K562 (cell line): ENCODE data around the gene SUCLG1. TPM values are rescaled to one million over a fixed set of nuclear protein-coding genes. Genes with fewer than 3 reads are reported as not detected.

Experiments
- ATAC-seq: fragments of 200-7000 bp; cut with Tn5 transposase; 3 replicates; pipeline ENCODE4 v1.9.1; 2020; ENCODE audit warnings: moderate library complexity
- BruUV-seq: library from RNA; stranded (reverse); fragments of 400-500 nt; replicated peaks from 2 replicates; lab custom pipeline; 2021; lab: Mats Ljungman, UMichigan
- CTCF ChIA-PET: fragments of 300-600 bp; formaldehyde crosslinking; extraction: SDS; loops from one replicate; lab custom pipeline; 2021; ENCODE audit warnings: low intra/inter-chr PET ratio; lab: Yijun Ruan, JAX
- POLR2A ChIA-PET: fragments of 300-600, 350-650 bp; sonication (Branson Sonifier 250); formaldehyde crosslinking; extraction: SDS; loops from one replicate; lab custom pipeline; 2021; ENCODE audit warnings: antibody characterized with exemption, inconsistent platforms; lab: Yijun Ruan, JAX
- DNase-seq, 4 experiments: peaks; one replicate each; pipeline versions ENCODE4 v3.0.0 to v3.0.0-alpha.2; 2011 to 2018; ENCODE audit warnings: low spot score in 3 of 4, mixed read lengths in 3 of 4; ENCODE audit errors: extremely low read depth in 1 of 4
- FAIRE-seq: peaks from 2 replicates; lab custom pipeline; 2011; peaks lifted over from hg19 to GRCh38; lab: Jason Lieb, UNC
- H2AFZ ChIP-seq: 2 replicates; pipeline ENCODE4 v1.6.0; 2011; ENCODE audit warnings: low read depth, low read length, control low read depth, inconsistent platforms
- H3K27ac ChIP-seq: fragments of 200-600 bp; 3 replicates; pipeline ENCODE4 v1.8.0; 2011; ENCODE audit warnings: low read depth, mild to moderate bottlenecking, control low read depth, inconsistent platforms, low read length, moderate library complexity, mixed read lengths; ENCODE audit errors: extremely low read depth
- H3K27me3 ChIP-seq, 2 experiments: fragments of 300-600 bp in 1 of 2; 2 replicates in 1 of 2; 3 replicates in 1 of 2; pipeline versions ENCODE4 v1.6.0 to v1.8.0; 2011; ENCODE audit warnings: inconsistent platforms in 2 of 2, low read length in 2 of 2, mild to moderate bottlenecking in 1 of 2, mixed read lengths in 1 of 2, moderate library complexity in 1 of 2; ENCODE audit not compliant: control insufficient read depth in 2 of 2, insufficient read depth in 2 of 2
- H3K36me3 ChIP-seq: fragments of 300-600 bp; 3 replicates; pipeline ENCODE4 v1.8.0; 2011; ENCODE audit warnings: mild to moderate bottlenecking, low read length, inconsistent platforms; ENCODE audit not compliant: control insufficient read depth, insufficient read depth
- H3K4me1 ChIP-seq, 2 experiments: fragments of 200-600 bp in 1 of 2; replicated peaks in 1 of 2; 2 replicates in 1 of 2; 3 replicates in 1 of 2; pipeline versions ENCODE4 v1.5.1 to v1.8.0; 2011; ENCODE audit warnings: inconsistent platforms in 2 of 2, low read length in 2 of 2, mild to moderate bottlenecking in 1 of 2, mixed read lengths in 1 of 2, moderate library complexity in 1 of 2; ENCODE audit not compliant: control insufficient read depth in 2 of 2, insufficient read depth in 2 of 2
- H3K4me2 ChIP-seq: 2 replicates; pipeline ENCODE4 v1.6.1; 2011; ENCODE audit warnings: low read length, control low read depth, inconsistent platforms, mixed read lengths; ENCODE audit not compliant: insufficient read depth
- H3K4me3 ChIP-seq: fragments of 200-600 bp; sonication (generic), shearing (Covaris generic); 2 replicates; pipeline ENCODE4 v1.5.1; 2016; ENCODE audit warnings: control low read depth, inconsistent platforms
- H3K79me2 ChIP-seq: fragments of 200-600 bp; 3 replicates; pipeline ENCODE4 v1.8.0; 2011; ENCODE audit warnings: low read length, inconsistent platforms; ENCODE audit not compliant: control insufficient read depth, insufficient read depth
- H3K9ac ChIP-seq, 2 experiments: 2 replicates each; pipeline versions ENCODE4 v1.6.0 to v1.6.1; 2011; ENCODE audit warnings: low read depth in 2 of 2, low read length in 2 of 2, control low read depth in 1 of 2, inconsistent platforms in 1 of 2, mild to moderate bottlenecking in 1 of 2, mixed read lengths in 1 of 2; ENCODE audit not compliant: insufficient read depth in 1 of 2
- H3K9me1 ChIP-seq: one replicate; pipeline ENCODE4 v1.6.0; 2011; ENCODE audit warnings: inconsistent platforms, mild to moderate bottlenecking, low read length, moderate library complexity; ENCODE audit not compliant: control insufficient read depth, insufficient read depth
- H3K9me3 ChIP-seq: replicated peaks from 2 replicates; pipeline ENCODE4 v1.5.1; 2011; ENCODE audit warnings: low read depth, low read length, inconsistent platforms; ENCODE audit not compliant: control insufficient read depth, insufficient read depth
- H4K20me1 ChIP-seq: replicated peaks from 2 replicates; pipeline ENCODE4 v1.6.1; 2011; ENCODE audit warnings: low read length, inconsistent platforms, mixed read lengths; ENCODE audit not compliant: control insufficient read depth, insufficient read depth
- CXXC5 ChIP-seq: fragments of 250-450 bp; sonication (Bioruptor Pico); IDR thresholded peaks from 2 replicates; pipeline ENCODE4 v1.8.0; 2022; ENCODE audit warnings: inconsistent platforms, mild to moderate bottlenecking, moderate library complexity
- ETV5 ChIP-seq: sonication (generic); formaldehyde crosslinking; IDR thresholded peaks from 2 replicates; pipeline ENCODE4 v1.4.0; 2020; ENCODE audit warnings: low read depth, mild to moderate bottlenecking, missing genetic modification reagents
- MIER1 ChIP-seq: fragments of 450-650 bp; IDR thresholded peaks from 2 replicates; pipeline ENCODE4 v1.6.1; 2016; ENCODE audit warnings: antibody characterized with exemption, mild to moderate bottlenecking, low read depth
- NONO ChIP-seq, 2 experiments: fragments of 200-400 bp in 1 of 2; fragments of 450-650 bp in 1 of 2; formaldehyde crosslinking in 1 of 2; IDR thresholded peaks; 2 replicates each; pipeline ENCODE4 v1.6.1; 2017; ENCODE audit warnings: low read depth in 2 of 2, mild to moderate bottlenecking in 2 of 2, moderate library complexity in 2 of 2, low read length in 1 of 2
- RFX5 ChIP-seq: IDR thresholded peaks from 2 replicates; pipeline ENCODE4 v1.6.1; 2011; ENCODE audit warnings: low read depth, mild to moderate bottlenecking, improper control_type of control experiment, low read length
- UBTF ChIP-seq, 2 experiments: IDR thresholded peaks; 2 replicates each; pipeline ENCODE4 v1.6.1; 2012; ENCODE audit warnings: improper control_type of control experiment in 2 of 2, low read depth in 2 of 2, low read length in 2 of 2, borderline replicate concordance in 1 of 2
- WGBS: fragments of 100-300 bp; shearing (Covaris generic); methylation state at CpG from one replicate; pipeline ENCODE4 v1.1.6; 2016; ENCODE audit warnings: low coverage, mixed read lengths; ENCODE audit not compliant: insufficient coverage; ENCODE audit errors: missing lambda C conversion rate; 5-methylcytosine and 5-hydroxymethylcytosine counted together
- in situ Hi-C: fragments of 300-500 bp; cut with MboI; formaldehyde crosslinking; loops from 4 replicates; pipeline ENCODE4 v1.15.0; 2018; ENCODE audit warnings: inconsistent platforms, mixed read lengths
- intact Hi-C: fragments of 100-400 bp; cut with micrococcal nuclease; formaldehyde crosslinking; loops from 2 replicates; pipeline ENCODE4 v1.14.2; 2022
- polyA plus RNA-seq, 8 experiments: library from polyadenylated mRNA; depleted of rRNA in 4 of 8; stranded (reverse) in 5 of 8; unstranded in 3 of 8; fragments of >200 nt; fragmentation: Nextera tagmentation in 2 of 8; fragmentation: Illumina TruSeq in 1 of 8; extraction: Ambion mirVana in 2 of 8; extraction: Trizol in 1 of 8; gene quantifications; 2 replicates each; pipeline versions ENCODE4 v1.2.1 to v1.2.3, GENCODE V29; 2011 to 2014; ENCODE audit warnings: inconsistent platforms in 1 of 8, missing spikeins in 1 of 8
- total RNA-seq, 7 experiments: library from RNA; depleted of rRNA in 6 of 7; stranded (reverse); fragments of >200 nt in 6 of 7; fragmentation: Illumina TruSeq in 2 of 7; extraction: Trizol in 2 of 7; gene quantifications; 2 replicates each; pipeline versions ENCODE4 v1.2.1 to v1.2.3, GENCODE V29; 2011 to 2021; ENCODE audit warnings: low replicate concordance in 1 of 7
- TF ChIP-seq, protein P1 (sequence below), 3 experiments: fragments of 200-800 bp in 1 of 3; fragments of 250-450 bp in 1 of 3; fragments of 450-650 bp in 1 of 3; sonication (Bioruptor Pico) in 1 of 3; sonication (Bioruptor generic) in 1 of 3; formaldehyde crosslinking in 1 of 3; IDR thresholded peaks; 2 replicates each; pipeline versions ENCODE4 v1.6.1 to v1.8.0; 2016 to 2022; ENCODE audit warnings: mild to moderate bottlenecking in 2 of 3, missing genetic modification characterization in 2 of 3, missing compliant biosample characterization in 1 of 3, moderate library complexity in 1 of 3
- TF ChIP-seq, protein P2 (sequence below), 2 experiments: fragments of 450-650 bp; conservative IDR thresholded peaks; 2 replicates each; pipeline ENCODE4 v1.6.1; 2017; ENCODE audit warnings: mild to moderate bottlenecking in 2 of 2, moderate library complexity in 2 of 2
- TF ChIP-seq, protein P3 (sequence below): IDR thresholded peaks from 2 replicates; pipeline ENCODE4 v1.6.1; 2014; ENCODE audit warnings: antibody characterized with exemption

Gene SUCLG1
- total and polyA plus RNA-seq, 9 of the 15 experiments (the other 6 are each of a cell fraction or from before 2014, with no cell fraction given) = 90.5 to 325 (median 115) TPM

GRCh38 chr2:84449711-84450110, 9.4 kb downstream of the SUCLG1 start (continued):
- TF ChIP-seq, protein P1, sequence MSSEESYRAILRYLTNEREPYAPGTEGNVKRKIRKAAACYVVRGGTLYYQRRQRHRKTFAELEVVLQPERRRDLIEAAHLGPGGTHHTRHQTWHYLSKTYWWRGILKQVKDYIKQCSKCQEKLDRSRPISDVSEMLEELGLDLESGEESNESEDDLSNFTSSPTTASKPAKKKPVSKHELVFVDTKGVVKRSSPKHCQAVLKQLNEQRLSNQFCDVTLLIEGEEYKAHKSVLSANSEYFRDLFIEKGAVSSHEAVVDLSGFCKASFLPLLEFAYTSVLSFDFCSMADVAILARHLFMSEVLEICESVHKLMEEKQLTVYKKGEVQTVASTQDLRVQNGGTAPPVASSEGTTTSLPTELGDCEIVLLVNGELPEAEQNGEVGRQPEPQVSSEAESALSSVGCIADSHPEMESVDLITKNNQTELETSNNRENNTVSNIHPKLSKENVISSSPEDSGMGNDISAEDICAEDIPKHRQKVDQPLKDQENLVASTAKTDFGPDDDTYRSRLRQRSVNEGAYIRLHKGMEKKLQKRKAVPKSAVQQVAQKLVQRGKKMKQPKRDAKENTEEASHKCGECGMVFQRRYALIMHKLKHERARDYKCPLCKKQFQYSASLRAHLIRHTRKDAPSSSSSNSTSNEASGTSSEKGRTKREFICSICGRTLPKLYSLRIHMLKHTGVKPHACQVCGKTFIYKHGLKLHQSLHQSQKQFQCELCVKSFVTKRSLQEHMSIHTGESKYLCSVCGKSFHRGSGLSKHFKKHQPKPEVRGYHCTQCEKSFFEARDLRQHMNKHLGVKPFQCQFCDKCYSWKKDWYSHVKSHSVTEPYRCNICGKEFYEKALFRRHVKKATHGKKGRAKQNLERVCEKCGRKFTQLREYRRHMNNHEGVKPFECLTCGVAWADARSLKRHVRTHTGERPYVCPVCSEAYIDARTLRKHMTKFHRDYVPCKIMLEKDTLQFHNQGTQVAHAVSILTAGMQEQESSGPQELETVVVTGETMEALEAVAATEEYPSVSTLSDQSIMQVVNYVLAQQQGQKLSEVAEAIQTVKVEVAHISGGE (CRISPR knock-in tag; IDR thresholded peaks at IDR 0.05) = 0 out of 6 replicates have a peak, but pooled peaks of 1 of the 3 experiments have one; percentile 18

- peaks cover 15% of the 10 kb centered on the region for H3K9me1 ChIP-seq
- H3K79me2 ChIP-seq = peaks cover 68% of the 10 kb centered on the region
- no peaks in the 10 kb centered on the region for H3K27me3 ChIP-seq
- peaks cover 16% of the 10 kb centered on the region for H4K20me1 ChIP-seq
- H3K4me2 ChIP-seq = no peak overlapping the region
- in situ Hi-C loops = no loop called here
- ChIA-PET POLR2A (no interaction called here), CTCF (no interaction called here)
- BruUV-seq = no TSS peak
- ATAC-seq (no peak), DNase-seq (no peak), FAIRE-seq (no peak)
- H3K36me3 ChIP-seq = peaks cover 62% of the 10 kb centered on the region
- intact Hi-C loops = no loop called here
- 88% methylated on average over 3 of the region's 3 CpGs for WGBS
- no peak overlapping the region for H3K4me3 ChIP-seq
- no peaks in the 10 kb centered on the region for H3K9me3 ChIP-seq
- no peak overlapping the region for H3K9ac ChIP-seq
- H3K27ac ChIP-seq = no peak overlapping the region
- no peak overlapping the region for H2AFZ ChIP-seq
- peaks cover 0 to 18% of the 10 kb centered on the region in 2 experiments; a peak in 2 of 5 replicates for H3K4me1 ChIP-seq
- TF ChIP-seq MIER1 = no peak
- no peak for TF ChIP-seq ETV5 (CRISPR knock-in tag)
- no peak for TF ChIP-seq UBTF (IDR thresholded peaks at IDR 0.05; ENCODE audit: borderline replicate concordance in 1 of 2, low read depth in 2 of 2, low read length in 2 of 2)
- TF ChIP-seq CXXC5 (CRISPR knock-in tag) = no peak
- TF ChIP-seq, protein P2, sequence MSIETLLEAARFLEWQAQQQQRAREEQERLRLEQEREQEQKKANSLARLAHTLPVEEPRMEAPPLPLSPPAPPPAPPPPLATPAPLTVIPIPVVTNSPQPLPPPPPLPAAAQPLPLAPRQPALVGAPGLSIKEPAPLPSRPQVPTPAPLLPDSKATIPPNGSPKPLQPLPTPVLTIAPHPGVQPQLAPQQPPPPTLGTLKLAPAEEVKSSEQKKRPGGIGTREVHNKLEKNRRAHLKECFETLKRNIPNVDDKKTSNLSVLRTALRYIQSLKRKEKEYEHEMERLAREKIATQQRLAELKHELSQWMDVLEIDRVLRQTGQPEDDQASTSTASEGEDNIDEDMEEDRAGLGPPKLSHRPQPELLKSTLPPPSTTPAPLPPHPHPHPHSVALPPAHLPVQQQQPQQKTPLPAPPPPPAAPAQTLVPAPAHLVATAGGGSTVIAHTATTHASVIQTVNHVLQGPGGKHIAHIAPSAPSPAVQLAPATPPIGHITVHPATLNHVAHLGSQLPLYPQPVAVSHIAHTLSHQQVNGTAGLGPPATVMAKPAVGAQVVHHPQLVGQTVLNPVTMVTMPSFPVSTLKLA (conservative IDR thresholded peaks at IDR 0.05) = no peak
- no peak for TF ChIP-seq RFX5
- TF ChIP-seq, protein P3, sequence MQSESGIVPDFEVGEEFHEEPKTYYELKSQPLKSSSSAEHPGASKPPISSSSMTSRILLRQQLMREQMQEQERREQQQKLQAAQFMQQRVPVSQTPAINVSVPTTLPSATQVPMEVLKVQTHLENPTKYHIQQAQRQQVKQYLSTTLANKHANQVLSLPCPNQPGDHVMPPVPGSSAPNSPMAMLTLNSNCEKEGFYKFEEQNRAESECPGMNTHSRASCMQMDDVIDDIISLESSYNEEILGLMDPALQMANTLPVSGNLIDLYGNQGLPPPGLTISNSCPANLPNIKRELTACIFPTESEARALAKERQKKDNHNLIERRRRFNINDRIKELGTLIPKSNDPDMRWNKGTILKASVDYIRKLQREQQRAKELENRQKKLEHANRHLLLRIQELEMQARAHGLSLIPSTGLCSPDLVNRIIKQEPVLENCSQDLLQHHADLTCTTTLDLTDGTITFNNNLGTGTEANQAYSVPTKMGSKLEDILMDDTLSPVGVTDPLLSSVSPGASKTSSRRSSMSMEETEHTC = no peak
- TF ChIP-seq NONO (IDR thresholded peaks at IDR 0.05; ENCODE audit: low read depth in 2 of 2, low read length in 1 of 2) = no peak
Observed at GRCh38 chr2:84449055-84449454, 10.0 kb downstream of the SUCLG1 start.
